Spleen (tissue), 11 donors: ENCODE measurements around the gene HDAC5. TPM values are rescaled to one million over a fixed set of nuclear protein-coding genes. Genes with fewer than 3 reads are reported as not detected.

Experiments used
- DNase-seq: peaks from one replicate; pipeline ENCODE4 v3.0.0-alpha.2; 2020
- H3K27ac ChIP-seq, 8 donors: fragments of 200-600 bp; sonication (generic) in 7 of 8; 1 replicate in 4 of 8; 2 replicates in 4 of 8; pipeline versions ENCODE4 v1.5.0 to v1.8.0; 2016 to 2021; ENCODE audit warnings: inconsistent platforms in 4 of 8, mild to moderate bottlenecking in 4 of 8, moderate library complexity in 1 of 8
- H3K27me3 ChIP-seq, 7 donors: fragments of 200-600 bp; sonication (generic) in 6 of 7; replicated peaks in 1 of 7; 1 replicate in 4 of 7; 2 replicates in 3 of 7; pipeline versions ENCODE4 v1.5.0 to v1.8.0; 2016 to 2021; ENCODE audit warnings: inconsistent platforms in 3 of 7, mild to moderate bottlenecking in 1 of 7
- H3K36me3 ChIP-seq, 6 donors: fragments of 200-600 bp; sonication (generic) in 5 of 6; 1 replicate in 4 of 6; 2 replicates in 2 of 6; pipeline versions ENCODE4 v1.5.0 to v1.8.0; 2016 to 2021; ENCODE audit warnings: inconsistent platforms in 2 of 6
- H3K4me1 ChIP-seq, 6 donors: fragments of 200-600 bp; sonication (generic) in 5 of 6; 1 replicate in 3 of 6; 2 replicates in 3 of 6; pipeline versions ENCODE4 v1.5.0 to v1.8.0; 2016 to 2021; ENCODE audit warnings: inconsistent platforms in 3 of 6
- H3K4me3 ChIP-seq, 8 donors: fragments of 200-600 bp; sonication (generic) in 7 of 8; 1 replicate in 4 of 8; 2 replicates in 4 of 8; pipeline versions ENCODE4 v1.5.0 to v1.8.0; 2016 to 2021; ENCODE audit warnings: inconsistent platforms in 4 of 8, mild to moderate bottlenecking in 4 of 8, moderate library complexity in 2 of 8
- H3K9me3 ChIP-seq, 8 donors: fragments of 200-600 bp; sonication (generic) in 7 of 8; 1 replicate in 4 of 8; 2 replicates in 4 of 8; pipeline versions ENCODE4 v1.5.0 to v1.8.0; 2016 to 2021; ENCODE audit warnings: inconsistent platforms in 4 of 8
- POLR2A ChIP-seq, 3 donors: fragments of 450-650 bp; IDR thresholded peaks; one replicate each; pipeline ENCODE4 v1.5.1; 2017; ENCODE audit warnings: antibody characterized with exemption in 3 of 3, mild to moderate bottlenecking in 1 of 3
- POLR2AphosphoS5 ChIP-seq, 3 donors: sonication (generic); formaldehyde crosslinking; IDR thresholded peaks; one replicate each; pipeline ENCODE4 v1.5.1; 2017; ENCODE audit warnings: antibody characterized with exemption in 3 of 3
- WGBS, 5 donors: extraction: QIAGEN DNeasy Blood & Tissue Kit in 3 of 5; methylation state at CpG; one replicate each; pipeline versions ENCODE4 v1.1.5 to v1.1.7; 2013 to 2018; 5-methylcytosine and 5-hydroxymethylcytosine counted together
- intact Hi-C: fragments of 100-400 bp; cut with DNase I; formaldehyde crosslinking; loops from one replicate; pipeline ENCODE4 v1.15.0; 2023; ENCODE audit warnings: low total_unique reads
- polyA plus RNA-seq, 3 donors: library from polyadenylated mRNA; stranded (reverse); fragments of 200-250 nt; gene quantifications; one replicate each; pipeline ENCODE4 v1.2.1, GENCODE V29; 2013
- total RNA-seq, 7 donors: library from RNA; depleted of rRNA in 3 of 7; stranded (reverse); fragments of >200 nt in 3 of 7; fragmentation: NEBNext Ultra II Directional in 4 of 7; extraction: Animal tissue kit (Norgen Biotek cat#: 25700) in 4 of 7; gene quantifications; one replicate each; pipeline versions ENCODE4 v1.1.0 to v1.2.1, GENCODE V29; 2016 to 2021
- TF ChIP-seq, protein P1 (sequence below), 11 experiments: fragments of 200-600 bp in 7 of 11; fragments of 450-650 bp in 4 of 11; sonication (generic) in 4 of 11; IDR thresholded peaks in 8 of 11; conservative IDR thresholded peaks in 3 of 11; 1 replicate in 7 of 11; 2 replicates in 4 of 11; pipeline versions ENCODE4 v1.4.0 to v1.8.0; 2016 to 2021; ENCODE audit warnings: antibody characterized with exemption in 11 of 11, inconsistent platforms in 4 of 11, mild to moderate bottlenecking in 1 of 11
- donor health status: healthy with polysubstance abuse.
- donor health status: DM: no; HTN: no; CAD: no; lungs with moderate emphysema.
- donor health status: DM: no; HTN: no; CAD: no.
- donor health status: Bipolar disorder and iron deficiency.
- donor health status: healthy.
- donor health status: DM: no; HTN: no; CAD: no.
- donor health status: DM: yes; HTN: yes; CAD: no.

Gene HDAC5
- total and polyA plus RNA-seq, 10 donors, result 18.5 to 72.9 (median 46.7) TPM

GRCh38 chr17:44130693-44131349 is 7.4 kb upstream of the HDAC5 start:
- intact Hi-C loops, result no loop called here
- TF ChIP-seq, protein P1, sequence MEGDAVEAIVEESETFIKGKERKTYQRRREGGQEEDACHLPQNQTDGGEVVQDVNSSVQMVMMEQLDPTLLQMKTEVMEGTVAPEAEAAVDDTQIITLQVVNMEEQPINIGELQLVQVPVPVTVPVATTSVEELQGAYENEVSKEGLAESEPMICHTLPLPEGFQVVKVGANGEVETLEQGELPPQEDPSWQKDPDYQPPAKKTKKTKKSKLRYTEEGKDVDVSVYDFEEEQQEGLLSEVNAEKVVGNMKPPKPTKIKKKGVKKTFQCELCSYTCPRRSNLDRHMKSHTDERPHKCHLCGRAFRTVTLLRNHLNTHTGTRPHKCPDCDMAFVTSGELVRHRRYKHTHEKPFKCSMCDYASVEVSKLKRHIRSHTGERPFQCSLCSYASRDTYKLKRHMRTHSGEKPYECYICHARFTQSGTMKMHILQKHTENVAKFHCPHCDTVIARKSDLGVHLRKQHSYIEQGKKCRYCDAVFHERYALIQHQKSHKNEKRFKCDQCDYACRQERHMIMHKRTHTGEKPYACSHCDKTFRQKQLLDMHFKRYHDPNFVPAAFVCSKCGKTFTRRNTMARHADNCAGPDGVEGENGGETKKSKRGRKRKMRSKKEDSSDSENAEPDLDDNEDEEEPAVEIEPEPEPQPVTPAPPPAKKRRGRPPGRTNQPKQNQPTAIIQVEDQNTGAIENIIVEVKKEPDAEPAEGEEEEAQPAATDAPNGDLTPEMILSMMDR (IDR thresholded peaks at IDR 0.05 in 8 of 11, conservative IDR thresholded peaks at IDR 0.05 in 3 of 11), result no peak
- TF ChIP-seq POLR2AphosphoS5 (IDR thresholded peaks at IDR 0.05) (no peak), POLR2A (IDR thresholded peaks at IDR 0.05) (no peak)
- Histone ChIP-seq H3K36me3 (no peaks in the 10 kb centered on the region), H3K4me1 (peaks cover 0 to 3% (median 0%) of the 10 kb centered on the region in 6 donors), H3K9me3 (no peaks in the 10 kb centered on the region), H3K27me3 (no peaks in the 10 kb centered on the region), H3K27ac (no peak overlapping the region), H3K4me3 (no peak overlapping the region)
- 89 to 96% (median 92%) methylated on average over 5 of the region's 5 CpGs for WGBS, 5 donors
- no peak for DNase-seq

DNA sequence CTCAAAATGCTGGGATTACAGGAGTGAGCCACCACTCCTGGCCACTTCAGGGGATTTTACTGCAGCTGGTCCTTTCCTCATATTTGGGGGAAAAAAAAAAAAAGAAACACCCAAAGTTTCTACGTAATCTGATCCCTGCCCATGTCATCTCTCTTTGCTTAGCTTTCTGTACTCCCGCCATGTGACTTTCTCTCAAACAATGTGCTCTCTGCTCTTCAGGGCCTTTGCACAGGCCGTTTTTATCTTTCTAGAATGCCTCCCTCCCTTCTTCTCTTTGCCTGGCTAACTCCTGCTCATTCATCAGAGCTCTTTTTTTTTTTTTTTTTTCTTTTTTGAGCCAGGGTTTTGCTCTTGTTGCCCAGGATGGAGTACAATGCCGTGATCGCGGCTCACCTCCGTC is 4.9 kb upstream of the HDAC5 start:
- intact Hi-C loops, result no loop called here
- Histone ChIP-seq H3K27ac (no peak overlapping the region), H3K9me3 (no peaks in the 10 kb centered on the region), H3K27me3 (no peaks in the 10 kb centered on the region), H3K4me1 (peaks cover 0 to 11% (median 9%) of the 10 kb centered on the region in 6 donors), H3K36me3 (no peaks in the 10 kb centered on the region), H3K4me3 (no peak overlapping the region)
- 88 to 96% (median 90%) methylated on average over 7 of the region's 7 CpGs for WGBS, 5 donors
- DNase-seq, result no peak
- TF ChIP-seq POLR2AphosphoS5 (IDR thresholded peaks at IDR 0.05), result no peak
- no peak for TF ChIP-seq POLR2A (IDR thresholded peaks at IDR 0.05)
- TF ChIP-seq, protein P1 (IDR thresholded peaks at IDR 0.05 in 8 of 11, conservative IDR thresholded peaks at IDR 0.05 in 3 of 11), result no peak

DNA sequence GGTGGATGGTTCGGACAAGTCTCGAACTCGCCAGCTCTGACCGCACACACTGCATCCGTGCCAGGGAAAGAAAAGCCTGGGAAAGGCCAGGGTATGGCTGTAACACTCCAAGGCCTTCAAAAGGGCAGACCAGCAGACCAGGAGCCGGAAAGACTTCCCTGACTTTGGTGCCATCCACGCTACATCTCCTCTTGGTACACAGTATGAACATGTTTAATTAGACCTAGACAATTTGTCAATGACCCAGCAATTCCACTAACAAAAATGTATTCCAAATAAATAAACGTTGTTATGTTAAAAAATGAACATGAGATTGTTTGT is 637 bp upstream of the HDAC5 start:
- Histone ChIP-seq H3K27ac (peak overlapping the region; percentile 88 to 98 (median 96)), H3K36me3 (peaks cover 0 to 13% (median 0%) of the 10 kb centered on the region in 6 donors), H3K4me1 (peaks cover 8 to 52% (median 39%) of the 10 kb centered on the region in 6 donors), H3K9me3 (no peaks in the 10 kb centered on the region), H3K27me3 (no peaks in the 10 kb centered on the region), H3K4me3 (peak overlapping the region; percentile 59 to 90 (median 83))
- no peak for TF ChIP-seq POLR2A (IDR thresholded peaks at IDR 0.05)
- TF ChIP-seq, protein P1 (IDR thresholded peaks at IDR 0.05 in 8 of 11, conservative IDR thresholded peaks at IDR 0.05 in 3 of 11), result peak in 4 of 11 experiments; percentile 2 to 42 (median 18)
- DNase-seq, result no peak
- intact Hi-C loops, result no loop called here
- WGBS, 5 donors, result 4 to 10% (median 6%) methylated on average over 8 of the region's 8 CpGs

- no peak for DNase-seq
- peak overlapping the region; percentile 88 to 98 (median 96) for H3K27ac ChIP-seq
- no peaks in the 10 kb centered on the region for H3K9me3 ChIP-seq
- peak overlapping the region; percentile 75 to 90 (median 83) for H3K4me3 ChIP-seq
- intact Hi-C loops, result no loop called here
- WGBS, 5 donors, result 0 to 2% (median 1%) methylated on average over 17 to 32 of the region's 32 CpGs
- H3K4me1 ChIP-seq, result peaks cover 8 to 64% (median 45%) of the 10 kb centered on the region in 6 donors
- TF ChIP-seq POLR2AphosphoS5 (IDR thresholded peaks at IDR 0.05) (no peak), POLR2A (IDR thresholded peaks at IDR 0.05) (no peak)
- TF ChIP-seq, protein P1 (IDR thresholded peaks at IDR 0.05 in 8 of 11, conservative IDR thresholded peaks at IDR 0.05 in 3 of 11), result no peak
- peaks cover 0 to 15% (median 0%) of the 10 kb centered on the region in 6 donors for H3K36me3 ChIP-seq
- H3K27me3 ChIP-seq, result no peaks in the 10 kb centered on the region
These were observed 555 bp downstream of the HDAC5 start for GRCh38 chr17:44122816-44123355.
